RPMI7951 (cell line): Measurements from ENCODE around the gene SH2D4B. TPM values are rescaled to one million over a fixed set of nuclear protein-coding genes. Genes with fewer than 3 reads are reported as not detected.

Source experiments
- DNase-seq: peaks from one replicate; pipeline ENCODE4 v3.0.0-alpha.2; 2012; ENCODE audit warnings: low read depth
- total RNA-seq: library from RNA; depleted of rRNA; stranded (reverse); fragments of >200 nt; shearing (Covaris generic); gene quantifications from 2 replicates; pipeline ENCODE4 v1.2.3, GENCODE V29; 2014

Gene SH2D4B
- total RNA-seq, 1 experiment from 2014 or later = not detected

DNA sequence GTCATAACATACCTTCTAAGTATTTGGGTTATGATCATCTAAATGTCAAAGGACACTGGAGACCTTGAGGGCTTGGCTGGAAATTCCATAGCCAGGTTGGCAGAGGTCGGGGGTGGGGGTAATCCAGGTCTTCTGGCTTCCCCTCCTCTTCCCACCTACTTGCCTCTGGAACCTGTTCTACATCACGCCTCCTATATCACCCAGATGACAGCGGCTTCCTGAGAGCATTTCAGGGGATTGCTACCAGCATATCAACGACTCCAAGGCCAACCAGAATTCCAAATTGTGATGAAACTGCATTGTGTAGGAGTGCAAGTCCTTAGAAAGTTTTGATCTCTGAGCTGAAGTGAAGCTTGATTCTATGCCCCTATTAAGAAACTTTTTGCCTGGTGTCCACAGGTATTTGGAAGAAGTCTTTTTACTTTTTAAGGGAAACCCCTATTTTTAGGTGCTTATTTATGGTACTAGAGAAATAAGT, 95.7 kb downstream of the SH2D4B start:
- DNase-seq = no peak

DNA sequence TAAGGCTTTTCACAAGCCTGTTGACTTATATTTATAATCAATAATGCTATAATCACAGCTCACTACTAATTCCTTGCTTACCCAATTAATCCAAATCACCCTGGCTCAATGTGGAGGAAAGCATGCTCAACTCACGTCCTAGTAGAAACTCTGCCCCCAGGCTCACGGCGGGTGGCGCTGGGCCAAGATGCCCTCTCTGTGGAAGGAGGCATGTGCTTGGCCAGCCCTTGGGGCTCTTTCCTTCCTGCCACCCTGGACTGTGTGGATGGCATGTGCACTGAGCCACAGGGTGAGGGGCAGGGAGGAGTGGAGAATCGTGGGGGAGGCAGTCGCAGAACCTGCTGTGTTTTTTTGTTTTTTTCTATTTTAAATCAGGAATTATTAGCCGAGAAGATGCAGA, 96.2 kb downstream of the SH2D4B start:
- no peak for DNase-seq

GRCh38 chr10:80642661-80643060, 105.0 kb downstream of the SH2D4B start:
- DNase-seq = no peak

GRCh38 chr10:80646366-80646765, 108.7 kb downstream of the SH2D4B start:
- DNase-seq = no peak

DNA sequence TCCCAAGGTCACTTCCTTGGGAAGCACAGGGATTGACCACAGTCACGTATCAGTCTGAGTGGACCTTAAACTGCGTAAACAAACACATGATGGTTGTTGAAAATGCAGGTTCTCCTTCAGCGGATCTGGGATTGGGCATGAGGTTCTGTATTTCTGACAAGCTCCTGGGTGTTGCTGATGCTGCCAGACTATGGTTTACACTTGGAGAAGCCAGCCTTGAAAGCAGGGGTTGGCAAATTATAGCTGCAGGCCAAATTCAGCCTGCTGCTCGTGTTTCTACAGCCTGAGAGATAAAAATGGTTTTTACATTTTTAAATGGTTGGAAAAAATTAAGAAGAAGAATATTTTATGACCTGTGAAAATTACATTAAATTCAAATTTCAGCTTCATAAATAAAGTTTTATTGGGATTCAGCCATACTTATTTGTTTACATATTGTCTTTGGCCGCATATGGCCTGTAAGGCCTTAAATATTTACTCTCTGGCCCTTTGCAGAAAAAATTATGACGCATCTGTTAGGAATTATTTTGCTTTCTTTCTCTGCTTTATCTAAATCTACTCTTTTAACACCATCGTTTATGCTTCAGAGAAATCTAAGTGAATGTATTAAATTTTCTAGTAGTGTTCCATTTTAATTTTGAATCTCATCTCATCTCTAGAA, 109.6 kb downstream of the SH2D4B start:
- DNase-seq = no peak

GRCh38 chr10:80648106-80648505, 110.4 kb downstream of the SH2D4B start:
- DNase-seq = no peak

GRCh38 chr10:80649183-80649582, 111.5 kb downstream of the SH2D4B start:
- no peak for DNase-seq

- DNase-seq = no peak
Observed at GRCh38 chr10:80655898-80656297, 118.2 kb downstream of the SH2D4B start.

- DNase-seq = no peak
Observed at GRCh38 chr10:80658068-80658467, 120.4 kb downstream of the SH2D4B start.

DNA sequence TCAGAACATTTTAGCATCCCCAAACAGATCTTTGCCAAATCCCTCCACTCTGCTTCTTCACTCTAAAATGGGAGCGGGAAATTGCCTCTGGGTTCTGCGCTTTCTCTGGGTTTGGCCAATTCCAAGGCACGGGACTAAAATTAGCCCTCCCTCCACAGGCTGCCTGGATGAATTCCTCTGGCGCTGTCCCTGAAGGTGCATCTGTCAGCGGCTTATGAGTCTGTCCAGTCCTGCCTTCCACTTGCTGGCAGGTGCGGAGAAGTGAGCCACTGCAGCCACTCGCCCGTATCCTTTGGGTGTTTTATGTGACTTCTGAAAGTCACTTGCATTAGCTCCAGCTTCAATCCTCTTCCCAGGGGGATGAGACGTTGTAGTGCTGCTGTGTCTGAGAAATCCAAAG, 121.6 kb downstream of the SH2D4B start:
- no peak for DNase-seq

DNA sequence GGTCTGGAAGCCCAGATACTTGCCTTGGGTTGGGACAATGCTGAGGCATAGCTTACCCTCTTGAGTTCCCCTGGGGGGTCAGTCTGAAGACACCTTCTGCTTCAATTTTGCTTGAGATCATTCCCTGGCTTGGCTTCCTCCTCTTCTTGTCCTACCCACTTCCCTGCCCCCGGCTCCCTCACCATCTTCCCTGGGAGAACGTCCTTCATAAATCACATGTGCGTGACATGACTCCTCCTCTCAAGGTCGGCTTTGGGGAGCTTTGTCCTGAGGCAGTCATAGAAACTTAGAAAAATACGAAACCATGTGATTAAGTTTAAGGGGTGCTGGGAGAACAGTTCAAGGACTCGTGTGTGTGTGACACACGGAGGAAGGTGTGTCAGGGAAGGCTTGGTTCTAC, 122.6 kb downstream of the SH2D4B start:
- no peak for DNase-seq

- DNase-seq = no peak
Observed at GRCh38 chr10:80660736-80661135, 123.0 kb downstream of the SH2D4B start.

- no peak for DNase-seq
Observed at GRCh38 chr10:80661526-80661925, 123.8 kb downstream of the SH2D4B start.

- peak; percentile 69 for DNase-seq
Observed at GRCh38 chr10:80662429-80663261, 124.9 kb downstream of the SH2D4B start.

- DNase-seq = peak; percentile 52
Observed at GRCh38 chr10:80664071-80664680, 126.5 kb downstream of the SH2D4B start.

GRCh38 chr10:80669485-80669884, 131.8 kb downstream of the SH2D4B start:
- DNase-seq = no peak

DNA sequence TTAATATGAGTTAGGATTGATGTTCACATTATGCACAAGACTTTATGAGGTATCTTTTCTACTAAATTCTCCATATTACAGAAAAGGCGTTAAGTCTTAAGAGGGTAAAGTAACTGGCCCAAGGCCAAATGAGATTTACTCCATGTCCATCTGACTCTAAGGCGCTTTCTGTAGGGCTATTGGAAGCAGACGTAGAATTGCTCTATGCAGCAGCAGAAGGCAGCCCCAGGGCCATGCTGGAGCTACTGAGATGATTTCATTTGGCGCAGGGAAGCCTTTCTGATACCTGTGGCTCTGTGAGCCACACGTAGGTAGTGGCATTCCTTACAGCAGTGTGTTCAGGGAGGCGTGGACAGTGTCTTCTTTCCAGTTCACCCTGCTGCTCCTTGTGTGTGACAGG, 133.1 kb downstream of the SH2D4B start:
- DNase-seq = no peak

DNA sequence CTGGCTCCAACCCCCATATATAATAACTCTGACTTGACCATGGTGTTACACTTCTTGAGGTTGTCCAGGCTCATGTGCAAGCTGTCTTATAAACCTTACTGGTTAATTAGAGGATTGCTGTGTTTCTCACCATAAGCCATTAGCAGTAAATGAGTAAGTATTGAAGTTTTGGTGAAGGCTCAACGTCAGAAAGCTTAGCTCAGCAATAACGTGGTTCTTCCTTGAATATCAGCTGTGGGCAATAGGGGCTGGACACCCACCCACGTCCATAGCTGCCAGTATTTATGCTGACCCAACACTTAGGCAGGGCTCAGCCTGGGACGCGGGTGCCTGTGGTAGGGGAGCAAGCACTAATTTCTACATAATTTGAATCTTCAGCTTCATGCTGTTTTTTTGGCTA, 134.1 kb downstream of the SH2D4B start:
- no peak for DNase-seq

GRCh38 chr10:80672613-80673012, 134.9 kb downstream of the SH2D4B start:
- no peak for DNase-seq

DNA sequence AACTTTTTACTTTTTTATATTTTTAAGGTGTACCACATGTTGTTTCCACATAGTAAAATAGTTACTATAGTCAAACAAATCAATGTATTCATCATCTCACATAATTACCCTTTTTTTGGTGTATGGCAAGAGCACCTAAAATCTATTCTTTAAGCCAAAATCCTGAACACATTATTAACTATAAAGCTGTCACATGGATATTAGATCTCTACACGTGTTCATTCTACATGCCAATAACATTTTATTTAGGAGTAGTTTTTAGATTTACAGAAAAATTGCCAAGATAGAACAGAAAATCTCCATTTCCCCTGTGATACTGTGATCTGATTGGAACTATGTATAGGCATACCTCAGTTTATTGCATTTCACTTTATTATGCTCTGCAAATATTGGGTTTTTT, 137.1 kb downstream of the SH2D4B start:
- no peak for DNase-seq

- no peak for DNase-seq
Observed at GRCh38 chr10:80681142-80681541, 143.4 kb downstream of the SH2D4B start.

DNA sequence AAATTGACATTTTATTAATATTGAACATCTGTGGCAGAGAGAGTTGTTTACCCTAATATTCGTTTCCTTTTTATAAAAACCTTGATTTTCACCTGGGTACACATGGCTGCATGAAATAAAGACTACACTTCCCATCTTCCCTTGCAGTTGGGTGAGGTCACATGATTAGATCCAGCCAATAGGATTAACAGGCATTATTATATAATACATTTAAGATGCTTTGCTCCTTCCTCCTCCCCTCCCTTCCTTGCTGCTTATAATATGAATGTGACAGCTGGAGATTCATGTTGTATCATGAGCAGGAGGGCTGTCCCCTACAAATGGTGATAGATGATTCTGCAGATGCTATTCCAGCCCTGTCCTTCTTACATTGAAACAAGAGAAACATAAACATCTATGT, 146.6 kb downstream of the SH2D4B start:
- DNase-seq = peak; percentile 10

DNA sequence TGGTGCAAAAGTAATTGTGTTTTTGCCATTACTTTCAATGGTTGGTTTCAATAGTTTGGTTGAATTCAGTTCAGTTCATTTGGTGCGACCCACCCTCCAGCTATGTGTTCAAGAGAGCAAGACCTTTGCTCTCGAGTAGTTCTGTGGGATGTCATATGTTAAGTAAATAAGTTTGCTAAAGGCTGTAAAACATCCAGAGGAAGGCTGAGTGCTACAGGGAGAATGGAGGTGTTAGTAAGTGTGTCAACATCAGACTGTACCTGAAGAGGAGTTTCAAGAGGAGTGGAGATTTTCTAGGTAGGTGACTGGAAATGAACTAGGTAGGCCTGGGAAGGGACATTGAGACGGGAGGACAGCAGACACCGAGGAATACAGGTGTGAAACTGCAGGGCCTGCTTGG, 147.7 kb downstream of the SH2D4B start:
- DNase-seq = no peak
